Body of pancreas (tissue), 4 donors: Measurements from ENCODE around the gene WDR18. TPM values are rescaled to one million over a fixed set of nuclear protein-coding genes. Genes with fewer than 3 reads are reported as not detected.
A peak's percentile ranks its signal among the peaks of the same experiment; 100 is the strongest.

Experiments
- ATAC-seq: fragments of 150-250 bp; one replicate; pipeline ENCODE4 v1.9.1; 2016
- DNase-seq, 4 donors: peaks; one replicate each; pipeline ENCODE4 v3.0.0-alpha.2; 2019
- H3K27ac ChIP-seq, 4 donors: fragments of 200-600 bp; sonication (generic); 1 replicate in 3 of 4; 2 replicates in 1 of 4; pipeline versions ENCODE4 v1.5.1 to v1.6.1; 2016 to 2019; ENCODE audit warnings: mild to moderate bottlenecking in 1 of 4, mixed read lengths in 1 of 4, moderate library complexity in 1 of 4
- H3K27me3 ChIP-seq, 2 donors: fragments of 200-600 bp; sonication (generic); one replicate each; pipeline ENCODE4 v1.6.0; 2016; ENCODE audit warnings: mild to moderate bottlenecking in 1 of 2
- H3K36me3 ChIP-seq, 2 donors: fragments of 200-600 bp; sonication (generic); replicated peaks in 1 of 2; 2 replicates each; pipeline ENCODE4 v1.5.1; 2016; ENCODE audit warnings: low read depth in 2 of 2; ENCODE audit not compliant: insufficient read depth in 1 of 2
- H3K4me1 ChIP-seq: fragments of 200-600 bp; sonication (generic); one replicate; pipeline ENCODE4 v1.6.0; 2016
- H3K4me3 ChIP-seq, 2 donors: fragments of 200-600 bp; sonication (generic); 1 replicate in 1 of 2; 2 replicates in 1 of 2; pipeline ENCODE4 v1.5.1; 2016 to 2019
- H3K9me3 ChIP-seq, 3 donors: fragments of 200-600 bp; sonication (generic); 1 replicate in 2 of 3; 2 replicates in 1 of 3; pipeline ENCODE4 v1.5.1; 2016
- CTCF ChIP-seq, 7 experiments: fragments of 450-650 bp in 4 of 7; fragments of 200-600 bp in 3 of 7; sonication (generic) in 3 of 7; IDR thresholded peaks; one replicate each; pipeline ENCODE4 v1.5.1; 2016 to 2019; ENCODE audit warnings: antibody characterized with exemption in 7 of 7
- POLR2A ChIP-seq, 3 donors: fragments of 450-650 bp; IDR thresholded peaks; one replicate each; pipeline ENCODE4 v1.6.1; 2016; ENCODE audit warnings: antibody characterized with exemption in 3 of 3, mild to moderate bottlenecking in 2 of 3
- WGBS, 2 donors: methylation state at CpG; one replicate each; pipeline ENCODE4 v1.1.5; 2017; 5-methylcytosine and 5-hydroxymethylcytosine counted together
- intact Hi-C: fragments of 100-400 bp; cut with DNase I; formaldehyde crosslinking; loops from one replicate; pipeline ENCODE4 v1.15.1; 2023
- total RNA-seq, 2 donors: library from RNA; depleted of rRNA; stranded (reverse); fragments of >200 nt; gene quantifications; one replicate each; pipeline ENCODE4 v1.1.0, GENCODE V29; 2016

The WDR18 gene
- total RNA-seq, 2 donors from 2014 or later, result 15.3 to 53.1 TPM

- Histone ChIP-seq H3K27me3 (peaks cover 0 to 24% of the 10 kb centered on the region in 2 donors), H3K36me3 (no peaks in the 10 kb centered on the region), H3K4me1 (peaks cover 18% of the 10 kb centered on the region), H3K4me3 (no peak overlapping the region), H3K27ac (peak overlapping the region in 1 of 4 donors; percentile 34), H3K9me3 (no peaks in the 10 kb centered on the region)
- peak in 2 of 4 donors; percentile 57 to 61 for DNase-seq
- intact Hi-C loops, result no loop called here
- no peak for ATAC-seq
- no peak for TF ChIP-seq CTCF (IDR thresholded peaks at IDR 0.05)
- TF ChIP-seq POLR2A (IDR thresholded peaks at IDR 0.05), result no peak
- 62 to 70% methylated on average over 7 to 23 of the region's 26 CpGs for whole genome bisulfite sequencing, 2 donors
These were observed 11.1 kb downstream of the WDR18 start for GRCh38 chr19:995051-995827.

- WGBS, 2 donors, result 0 to 11% methylated on average over 17 to 60 of the region's 64 CpGs
- intact Hi-C loops, result no loop called here
These were observed 12.1 kb downstream of the WDR18 start for GRCh38 chr19:996051-996838.

GRCh38 chr19:998064-998463, 13.9 kb downstream of the WDR18 start:
- DNase-seq, result no peak
- ATAC-seq, result no peak
- peaks cover 0 to 35% of the 10 kb centered on the region in 2 donors for H3K27me3 ChIP-seq
- WGBS, 2 donors, result 11 to 25% methylated on average over 6 of the region's 6 CpGs
- intact Hi-C loops, result no loop called here
- H3K4me3 ChIP-seq, result no peak overlapping the region
- peaks cover 32% of the 10 kb centered on the region for H3K4me1 ChIP-seq
- no peak overlapping the region for H3K27ac ChIP-seq
- no peaks in the 10 kb centered on the region for H3K36me3 ChIP-seq
- H3K9me3 ChIP-seq, result no peaks in the 10 kb centered on the region
- TF ChIP-seq CTCF (IDR thresholded peaks at IDR 0.05) (no peak), POLR2A (IDR thresholded peaks at IDR 0.05) (no peak)

More at GRCh38 chr19:996051-996838, 12.1 kb downstream of the WDR18 start:
- no peak for TF ChIP-seq POLR2A (IDR thresholded peaks at IDR 0.05)
- no peak for TF ChIP-seq CTCF (IDR thresholded peaks at IDR 0.05)
- Histone ChIP-seq H3K9me3 (no peaks in the 10 kb centered on the region), H3K36me3 (no peaks in the 10 kb centered on the region), H3K4me1 (peaks cover 25% of the 10 kb centered on the region), H3K27ac (peak overlapping the region in 1 of 4 donors; percentile 34), H3K27me3 (peaks cover 0 to 27% of the 10 kb centered on the region in 2 donors), H3K4me3 (no peak overlapping the region)
- DNase-seq (peak; percentile 42 to 61 (median 54)), ATAC-seq (peak; percentile 33)

GRCh38 chr19:999379-999719, 15.2 kb downstream of the WDR18 start:
- Histone ChIP-seq H3K36me3 (no peaks in the 10 kb centered on the region), H3K4me3 (no peak overlapping the region), H3K27me3 (peaks cover 0 to 35% of the 10 kb centered on the region in 2 donors), H3K27ac (no peak overlapping the region), H3K9me3 (no peaks in the 10 kb centered on the region), H3K4me1 (peaks cover 32% of the 10 kb centered on the region)
- WGBS, 2 donors, result 47 to 49% methylated on average over 3 of the region's 3 CpGs
- no peak for TF ChIP-seq CTCF (IDR thresholded peaks at IDR 0.05)
- DNase-seq, result no peak
- intact Hi-C loops, result no loop called here
- ATAC-seq, result no peak
